Neural progenitor cell (in vitro differentiated cells): Measurements from ENCODE around the gene TENM3.

ENCODE experiments used
- EZH2 ChIP-seq: fragments of 200-600 bp; sonication (generic); IDR thresholded peaks from 2 replicates; pipeline ENCODE4 v1.6.1; 2017; ENCODE audit warnings: antibody characterized with exemption, mild to moderate bottlenecking, moderate library complexity
- TF ChIP-seq, protein P1 (sequence below): fragments of 200-600 bp; sonication (generic); IDR thresholded peaks from 2 replicates; pipeline ENCODE4 v1.5.1; 2017; ENCODE audit warnings: antibody characterized with exemption, mild to moderate bottlenecking

DNA sequence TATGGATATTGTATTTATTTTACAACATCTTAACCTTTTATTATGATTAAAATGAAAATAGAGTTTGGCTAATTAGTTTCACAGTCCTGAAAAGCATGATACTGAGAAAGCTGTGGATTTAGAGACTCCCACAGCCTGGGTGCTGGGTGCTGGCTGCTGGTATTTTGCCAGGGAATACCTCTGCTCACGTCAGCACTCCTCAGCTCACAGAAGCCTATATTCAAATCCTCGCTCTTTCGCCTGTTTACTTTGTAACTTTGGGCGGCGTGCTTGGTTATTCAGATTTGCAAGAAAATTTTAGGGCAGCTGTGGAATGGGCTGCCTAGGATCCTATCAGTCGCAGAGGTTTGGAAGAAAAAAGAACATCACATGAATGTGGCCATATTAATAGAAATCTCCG lies 412.1 kb downstream of the TENM3 start:
- TF ChIP-seq, protein P1, sequence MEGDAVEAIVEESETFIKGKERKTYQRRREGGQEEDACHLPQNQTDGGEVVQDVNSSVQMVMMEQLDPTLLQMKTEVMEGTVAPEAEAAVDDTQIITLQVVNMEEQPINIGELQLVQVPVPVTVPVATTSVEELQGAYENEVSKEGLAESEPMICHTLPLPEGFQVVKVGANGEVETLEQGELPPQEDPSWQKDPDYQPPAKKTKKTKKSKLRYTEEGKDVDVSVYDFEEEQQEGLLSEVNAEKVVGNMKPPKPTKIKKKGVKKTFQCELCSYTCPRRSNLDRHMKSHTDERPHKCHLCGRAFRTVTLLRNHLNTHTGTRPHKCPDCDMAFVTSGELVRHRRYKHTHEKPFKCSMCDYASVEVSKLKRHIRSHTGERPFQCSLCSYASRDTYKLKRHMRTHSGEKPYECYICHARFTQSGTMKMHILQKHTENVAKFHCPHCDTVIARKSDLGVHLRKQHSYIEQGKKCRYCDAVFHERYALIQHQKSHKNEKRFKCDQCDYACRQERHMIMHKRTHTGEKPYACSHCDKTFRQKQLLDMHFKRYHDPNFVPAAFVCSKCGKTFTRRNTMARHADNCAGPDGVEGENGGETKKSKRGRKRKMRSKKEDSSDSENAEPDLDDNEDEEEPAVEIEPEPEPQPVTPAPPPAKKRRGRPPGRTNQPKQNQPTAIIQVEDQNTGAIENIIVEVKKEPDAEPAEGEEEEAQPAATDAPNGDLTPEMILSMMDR, result no peak
- no peak for TF ChIP-seq EZH2
